ENCODE measurements around the gene MED27.

The MED27 gene

GRCh38 chr9:131847665-131848354, 231.9 kb downstream of the MED27 start:
- DNase-seq: no peak

- no peak for DNase-seq
Observed at GRCh38 chr9:131845305-131846298, 234.1 kb downstream of the MED27 start.

- no peak for DNase-seq
Observed at GRCh38 chr9:131844745-131845118, 234.9 kb downstream of the MED27 start.

GRCh38 chr9:131843989-131844744, 235.5 kb downstream of the MED27 start:
- DNase-seq: no peak

- DNase-seq: no peak
Observed at GRCh38 chr9:131841765-131842318, 237.8 kb downstream of the MED27 start.

- DNase-seq: no peak
Observed at GRCh38 chr9:131840751-131841702, 238.6 kb downstream of the MED27 start.

- DNase-seq: no peak
Observed at GRCh38 chr9:131840220-131840619, 239.4 kb downstream of the MED27 start.

GRCh38 chr9:131839281-131840084, 240.2 kb downstream of the MED27 start:
- DNase-seq: no peak

- no peak for DNase-seq
Observed at GRCh38 chr9:131838530-131839280, 241.0 kb downstream of the MED27 start.

- no peak for DNase-seq
Observed at GRCh38 chr9:131837836-131838235, 241.8 kb downstream of the MED27 start.

GRCh38 chr9:131837316-131837715, 242.4 kb downstream of the MED27 start:
- no peak for DNase-seq

- no peak for DNase-seq
Observed at GRCh38 chr9:131836607-131837315, 242.9 kb downstream of the MED27 start.

GRCh38 chr9:131836021-131836420, 243.6 kb downstream of the MED27 start:
- DNase-seq: no peak

GRCh38 chr9:131835151-131835910, 244.3 kb downstream of the MED27 start:
- DNase-seq: peak; percentile 85

- no peak for DNase-seq
Observed at GRCh38 chr9:131834721-131835120, 244.9 kb downstream of the MED27 start.

GRCh38 chr9:131833906-131834305, 245.8 kb downstream of the MED27 start:
- DNase-seq: no peak

- DNase-seq: no peak
Observed at GRCh38 chr9:131833083-131833482, 246.6 kb downstream of the MED27 start.

GRCh38 chr9:131831380-131832165, 248.1 kb downstream of the MED27 start:
- no peak for DNase-seq
